T47D (cell line): ENCODE results near the gene TRAF1.

Source experiments
- DNase-seq, 2 experiments: peaks; one replicate each; pipeline versions ENCODE4 v3.0.0 to v3.0.0-alpha.2; 2011 to 2012; ENCODE audit warnings: low read depth in 1 of 2, low spot score in 1 of 2
- JUND ChIP-seq: IDR thresholded peaks from 2 replicates; pipeline ENCODE4 v1.6.1; 2012; ENCODE audit warnings: low read depth
- in situ Hi-C: cut with HindIII; loops from 2 replicates; pipeline ENCODE4 v1.10.0; 2016; ENCODE audit warnings: low sequenced_read_pairs, low pct_unique_long_range_greater_than_20kb

Gene TRAF1

GRCh38 chr9:120950421-120951388, 24.1 kb upstream of the TRAF1 start:
- DNase-seq = no peak
- in situ Hi-C loops = no loop called here
- TF ChIP-seq JUND = no peak

- no peak for DNase-seq
- in situ Hi-C loops = loop anchor here (25.0 kb wide), 1 partner anchor 187 kb away; no protein-coding TSS in a partner anchor
- no peak for TF ChIP-seq JUND
These were observed 22.7 kb upstream of the TRAF1 start for GRCh38 chr9:120949290-120949689.

- DNase-seq = no peak
- in situ Hi-C loops = loop anchor here (25.0 kb wide), 1 partner anchor 187 kb away; no protein-coding TSS in a partner anchor
- TF ChIP-seq JUND = no peak
These were observed 22.2 kb upstream of the TRAF1 start for GRCh38 chr9:120948824-120949223.

- TF ChIP-seq JUND = no peak
- no peak for DNase-seq
- in situ Hi-C loops = loop anchor here (25.0 kb wide), 1 partner anchor 185 kb away; no protein-coding TSS in a partner anchor
These were observed 20.6 kb upstream of the TRAF1 start for GRCh38 chr9:120947222-120947621.

- DNase-seq = no peak
- TF ChIP-seq JUND = no peak
- in situ Hi-C loops = loop anchor here (25.0 kb wide), 1 partner anchor 184 kb away; no protein-coding TSS in a partner anchor
These were observed 19.7 kb upstream of the TRAF1 start for GRCh38 chr9:120946259-120946658.

- in situ Hi-C loops = loop anchor here (25.0 kb wide), 1 partner anchor 183 kb away; no protein-coding TSS in a partner anchor
- no peak for TF ChIP-seq JUND
- DNase-seq = no peak
These were observed 18.4 kb upstream of the TRAF1 start for GRCh38 chr9:120944948-120945347.

GRCh38 chr9:120944434-120944843, 17.8 kb upstream of the TRAF1 start:
- in situ Hi-C loops = loop anchor here (25.0 kb wide), 1 partner anchor 182 kb away; no protein-coding TSS in a partner anchor
- no peak for DNase-seq
- TF ChIP-seq JUND = no peak

GRCh38 chr9:120942186-120943001, 15.8 kb upstream of the TRAF1 start:
- in situ Hi-C loops = loop anchor here (25.0 kb wide), 1 partner anchor 180 kb away; no protein-coding TSS in a partner anchor
- peak in 1 of 2 experiments; percentile 71 for DNase-seq
- peak; percentile 83; the same call in 1 of the 2 replicates for TF ChIP-seq JUND

- in situ Hi-C loops = loop anchor here (25.0 kb wide), 1 partner anchor 179 kb away; no protein-coding TSS in a partner anchor
- TF ChIP-seq JUND = no peak
- no peak for DNase-seq
These were observed 14.6 kb upstream of the TRAF1 start for GRCh38 chr9:120941046-120941770.

- in situ Hi-C loops = loop anchor here (25.0 kb wide), 1 partner anchor 178 kb away; no protein-coding TSS in a partner anchor
- no peak for TF ChIP-seq JUND
- no peak for DNase-seq
These were observed 14.0 kb upstream of the TRAF1 start for GRCh38 chr9:120940573-120940972.

- TF ChIP-seq JUND = no peak
- in situ Hi-C loops = loop anchor here (25.0 kb wide), 1 partner anchor 177 kb away; no protein-coding TSS in a partner anchor
- no peak for DNase-seq
These were observed 12.3 kb upstream of the TRAF1 start for GRCh38 chr9:120938851-120939250.
